GM18498 (cell line): ENCODE results near the gene ATP10B.

Source experiments
- ATAC-seq: cut with Tn5 transposase; IDR thresholded peaks from one replicate; pipeline ENCODE4 v1.9.1; 2021; ENCODE audit warnings: mild to moderate bottlenecking, moderate library complexity; ENCODE audit not compliant: unreplicated experiment

The ATP10B gene

GRCh38 chr5:160694896-160695295, 157.1 kb downstream of the ATP10B start:
- ATAC-seq, result no peak

- ATAC-seq, result no peak
Measured at GRCh38 chr5:160693831-160694465, 158.1 kb downstream of the ATP10B start.

GRCh38 chr5:160692271-160692670, 159.7 kb downstream of the ATP10B start:
- no peak for ATAC-seq

- peak; percentile 92 for ATAC-seq
Measured at GRCh38 chr5:160685695-160686094, 166.3 kb downstream of the ATP10B start.

- ATAC-seq, result no peak
Measured at GRCh38 chr5:160685219-160685618, 166.8 kb downstream of the ATP10B start.

- no peak for ATAC-seq
Measured at GRCh38 chr5:160679567-160680309, 172.3 kb downstream of the ATP10B start.

- ATAC-seq, result no peak
Measured at GRCh38 chr5:160675988-160676387, 176.0 kb downstream of the ATP10B start.

GRCh38 chr5:160674901-160675300, 177.1 kb downstream of the ATP10B start:
- ATAC-seq, result no peak

GRCh38 chr5:160672521-160672920, 179.5 kb downstream of the ATP10B start:
- ATAC-seq, result no peak

GRCh38 chr5:160668356-160668755, 183.7 kb downstream of the ATP10B start:
- ATAC-seq, result no peak

- ATAC-seq, result no peak
Measured at GRCh38 chr5:160667160-160667559, 184.9 kb downstream of the ATP10B start.

GRCh38 chr5:160665460-160665859, 186.6 kb downstream of the ATP10B start:
- ATAC-seq, result no peak

GRCh38 chr5:160660132-160660531, 191.9 kb downstream of the ATP10B start:
- ATAC-seq, result no peak

- ATAC-seq, result no peak
Measured at GRCh38 chr5:160657622-160658458, 194.2 kb downstream of the ATP10B start.

GRCh38 chr5:160657068-160657507, 194.9 kb downstream of the ATP10B start:
- no peak for ATAC-seq

GRCh38 chr5:160655717-160656116, 196.3 kb downstream of the ATP10B start:
- no peak for ATAC-seq

GRCh38 chr5:160651692-160652645, 200.0 kb downstream of the ATP10B start:
- ATAC-seq, result no peak

- peak; percentile 65 for ATAC-seq
Measured at GRCh38 chr5:160649304-160649703, 202.7 kb downstream of the ATP10B start.

GRCh38 chr5:160646033-160646432, 206.0 kb downstream of the ATP10B start:
- ATAC-seq, result no peak

GRCh38 chr5:160643616-160644240, 208.3 kb downstream of the ATP10B start:
- ATAC-seq, result no peak
